Natural killer cell (primary cell): ENCODE results near the gene RALGPS2. TPM values are rescaled to one million over a fixed set of nuclear protein-coding genes. Genes with fewer than 3 reads are reported as not detected.
A peak's percentile ranks its signal among the peaks of the same experiment; 100 is the strongest.

Experiments
- ATAC-seq, 3 donors: fragments of 150-1000 bp in 2 of 3; fragments of 200-7000 bp in 1 of 3; cut with Tn5 transposase; 1 replicate in 1 of 3; 2 replicates in 2 of 3; pipeline ENCODE4 v1.10.0; 2021; ENCODE audit warnings: mild to moderate bottlenecking in 2 of 3, moderate library complexity in 2 of 3
- DNase-seq, 2 donors: peaks; one replicate each; pipeline versions ENCODE4 v3.0.0 to v3.0.0-alpha.2; 2013 to 2021; ENCODE audit warnings: mixed read lengths in 1 of 2
- H3K27ac ChIP-seq: one replicate; pipeline ENCODE4 v1.5.1; 2013; ENCODE audit warnings: mild to moderate bottlenecking, low read length
- H3K27me3 ChIP-seq: one replicate; pipeline ENCODE4 v1.6.1; 2013; ENCODE audit warnings: low read length; ENCODE audit not compliant: control insufficient read depth, insufficient read depth
- H3K36me3 ChIP-seq: one replicate; pipeline ENCODE4 v1.6.1; 2013; ENCODE audit warnings: low read length; ENCODE audit not compliant: control insufficient read depth, insufficient read depth
- H3K4me1 ChIP-seq: one replicate; pipeline ENCODE4 v1.6.1; 2013; ENCODE audit warnings: low read length; ENCODE audit not compliant: control insufficient read depth, insufficient read depth
- H3K4me3 ChIP-seq: one replicate; pipeline ENCODE4 v1.5.1; 2013; ENCODE audit warnings: low read length
- H3K9me3 ChIP-seq: one replicate; pipeline ENCODE4 v1.6.1; 2013; ENCODE audit warnings: low read length; ENCODE audit not compliant: control insufficient read depth, insufficient read depth
- H3K27ac Mint-ChIP-seq, 2 donors: one replicate each; pipeline ENCODE4 v1.8.0; 2022; ENCODE audit warnings: mild to moderate bottlenecking in 2 of 2, mixed read lengths in 2 of 2, moderate library complexity in 1 of 2
- H3K27me3 Mint-ChIP-seq, 2 donors: one replicate each; pipeline ENCODE4 v1.8.0; 2022; ENCODE audit warnings: low read depth in 2 of 2, mixed read lengths in 2 of 2
- H3K36me3 Mint-ChIP-seq: one replicate; pipeline ENCODE4 v1.8.0; 2022; ENCODE audit warnings: mixed read lengths
- H3K4me1 Mint-ChIP-seq, 2 donors: one replicate each; pipeline ENCODE4 v1.8.0; 2022; ENCODE audit warnings: mixed read lengths in 2 of 2
- H3K4me3 Mint-ChIP-seq: one replicate; pipeline ENCODE4 v1.8.0; 2022; ENCODE audit warnings: mild to moderate bottlenecking, moderate library complexity, mixed read lengths
- H3K9me3 Mint-ChIP-seq, 2 donors: one replicate each; pipeline ENCODE4 v1.8.0; 2022; ENCODE audit warnings: mixed read lengths in 2 of 2
- CTCF ChIP-seq: fragments of 200-600 bp; IDR thresholded peaks from one replicate; pipeline ENCODE4 v1.8.0; 2022; ENCODE audit warnings: antibody characterized with exemption
- WGBS: methylation state at CpG from one replicate; pipeline ENCODE4 v1.1.7; 2013; ENCODE audit warnings: missing lambda C conversion rate; ENCODE audit not compliant: insufficient coverage; 5-methylcytosine and 5-hydroxymethylcytosine counted together
- intact Hi-C: fragments of 100-400 bp; cut with micrococcal nuclease; formaldehyde crosslinking; loops from one replicate; pipeline ENCODE4 v1.14.2; 2022
- total RNA-seq, 4 donors: library from RNA; stranded (reverse); fragments of 120-200 nt in 1 of 4; gene quantifications; one replicate each; pipeline versions ENCODE4 v1.2.3 to v1.2.4, GENCODE V29; 2013 to 2022

RALGPS2 gene
- total RNA-seq, 3 donors from 2014 or later (not counting 1 experiment from before 2014, with no cell fraction given), result 11.1 to 12.4 (median 11.8) TPM

GRCh38 chr1:178724376-178724727 lies 692 bp upstream of the RALGPS2 start:
- intact Hi-C loops, result no loop called here

GRCh38 chr1:178725466-178726086 lies 532 bp downstream of the RALGPS2 start:
- Histone ChIP-seq H3K4me1 (peaks cover 3% of the 10 kb centered on the region), H3K36me3 (no peaks in the 10 kb centered on the region), H3K27ac (peak overlapping the region; percentile 58), H3K9me3 (no peaks in the 10 kb centered on the region), H3K27me3 (no peaks in the 10 kb centered on the region), H3K4me3 (peak overlapping the region; percentile 73)
- Mint-ChIP-seq H3K4me1 (peaks cover 7 to 15% of the 10 kb centered on the region in 2 donors), H3K27ac (peak overlapping the region; percentile 37 to 77), H3K36me3 (no peaks in the 10 kb centered on the region), H3K9me3 (no peaks in the 10 kb centered on the region), H3K4me3 (peak overlapping the region; percentile 86), H3K27me3 (no peaks in the 10 kb centered on the region)
- ATAC-seq, result peak; percentile 30 to 46 (median 40)
- TF ChIP-seq CTCF, result no peak
- under 1% methylated on average over 75 of the region's 75 CpGs for WGBS
- intact Hi-C loops, result loop anchor here (5.0 kb wide), 1 partner anchor 642 kb away; the partner anchor contains the start of gene AXDND1
- DNase-seq, result peak in 1 of 2 donors; percentile 33

More at GRCh38 chr1:178724376-178724727, 692 bp upstream of the RALGPS2 start:
- Histone ChIP-seq H3K4me1 (peaks cover 3% of the 10 kb centered on the region), H3K9me3 (no peaks in the 10 kb centered on the region), H3K4me3 (peak overlapping the region; percentile 73), H3K36me3 (no peaks in the 10 kb centered on the region), H3K27me3 (no peaks in the 10 kb centered on the region), H3K27ac (peak overlapping the region; percentile 62)
- H3K27ac Mint-ChIP-seq, result peak overlapping the region; percentile 70 to 77
- peak overlapping the region; percentile 92 for H3K4me3 Mint-ChIP-seq
- WGBS, result 92% methylated on average over 3 of the region's 5 CpGs
- H3K36me3 Mint-ChIP-seq, result no peaks in the 10 kb centered on the region
- TF ChIP-seq CTCF, result no peak
- H3K27me3 Mint-ChIP-seq, result no peaks in the 10 kb centered on the region
- no peaks in the 10 kb centered on the region for H3K9me3 Mint-ChIP-seq
- DNase-seq (no peak), ATAC-seq (no peak)
- H3K4me1 Mint-ChIP-seq, result peaks cover 7 to 15% of the 10 kb centered on the region in 2 donors

GRCh38 chr1:178726087-178726517 lies 1.1 kb downstream of the RALGPS2 start:
- H3K36me3 ChIP-seq, result no peaks in the 10 kb centered on the region
- peaks cover 7 to 15% of the 10 kb centered on the region in 2 donors for H3K4me1 Mint-ChIP-seq
- no peaks in the 10 kb centered on the region for H3K27me3 ChIP-seq
- H3K9me3 ChIP-seq, result no peaks in the 10 kb centered on the region
- H3K27ac ChIP-seq, result peak overlapping the region; percentile 58
- H3K4me1 ChIP-seq, result peaks cover 3% of the 10 kb centered on the region
- no peaks in the 10 kb centered on the region for H3K27me3 Mint-ChIP-seq
- peak overlapping the region; percentile 86 for H3K4me3 Mint-ChIP-seq
- WGBS, result under 1% methylated on average over 20 of the region's 21 CpGs
- no peaks in the 10 kb centered on the region for H3K9me3 Mint-ChIP-seq
- ATAC-seq, result peak; percentile 72 to 80 (median 75)
- H3K27ac Mint-ChIP-seq, result peak overlapping the region; percentile 37 to 77
- DNase-seq, result peak; percentile 28 to 81
- TF ChIP-seq CTCF, result no peak
- peak overlapping the region; percentile 73 for H3K4me3 ChIP-seq
- intact Hi-C loops, result loop anchor here (5.0 kb wide), 1 partner anchor 641 kb away; the partner anchor contains the start of gene AXDND1
- H3K36me3 Mint-ChIP-seq, result no peaks in the 10 kb centered on the region
